ENCODE measurements around the gene COG2. TPM values are rescaled to one million over a fixed set of nuclear protein-coding genes. Genes with fewer than 3 reads are reported as not detected.

COG2 gene
- total RNA-seq, 1 experiment from 2014 or later: 51.0 TPM

GRCh38 chr1:230618537-230618936 lies 23.7 kb upstream of the COG2 start:
- Histone ChIP-seq H3K9ac (ENCODE audit: low read length) (no peak overlapping the region), H3K9me3 (ENCODE audit: low read length) (no peaks in the 10 kb centered on the region), H3K4me2 (ENCODE audit: low read length) (no peak overlapping the region), H2AFZ (ENCODE audit: low read length) (no peak overlapping the region), H3K4me1 (ENCODE audit: insufficient read depth, low read length) (no peaks in the 10 kb centered on the region), H3F3A (ENCODE audit: low read length, unreplicated experiment) (no peaks in the 10 kb centered on the region), H3K9me2 (replicated peaks; ENCODE audit: low read length) (no peaks in the 10 kb centered on the region), H3K36me3 (ENCODE audit: low read depth, low read length) (no peaks in the 10 kb centered on the region), H3K4me3 (ENCODE audit: low read length) (no peak overlapping the region), H3K27me3 (ENCODE audit: low read length) (peaks cover 93% of the 10 kb centered on the region), H4K20me1 (ENCODE audit: low read length) (no peaks in the 10 kb centered on the region), H3K79me2 (ENCODE audit: low read length) (no peaks in the 10 kb centered on the region), H3K27ac (ENCODE audit: low read length) (no peak overlapping the region)
- TF ChIP-seq CTCF (conservative IDR thresholded peaks at IDR 0.05; ENCODE audit: low read depth, low read length) (no peak), EZH2phosphoT487 (IDR thresholded peaks at IDR 0.05; ENCODE audit: borderline replicate concordance, low read length) (no peak), EZH2 (IDR thresholded peaks at IDR 0.05; ENCODE audit: low read length, unreplicated experiment) (no peak)
- CTCF ChIA-PET: no interaction called here
- DNase-seq (no peak), ATAC-seq (no peak)
- POLR2A ChIA-PET (ENCODE audit: unreplicated experiment): interaction anchor here (0.6 kb wide), 1 partner anchor 113 kb away, joined by 3 read pairs; no protein-coding TSS in a partner anchor
- intact Hi-C loops (cut with micrococcal nuclease): no loop called here
- BruUV-seq (replicated peaks): no TSS peak

- intact Hi-C loops (cut with micrococcal nuclease): no loop called here
- Histone ChIP-seq H3K4me2 (ENCODE audit: low read length) (no peak overlapping the region), H3K4me1 (ENCODE audit: insufficient read depth, low read length) (no peaks in the 10 kb centered on the region), H3K36me3 (ENCODE audit: low read depth, low read length) (no peaks in the 10 kb centered on the region), H2AFZ (ENCODE audit: low read length) (no peak overlapping the region), H4K20me1 (ENCODE audit: low read length) (no peaks in the 10 kb centered on the region), H3K27ac (ENCODE audit: low read length) (no peak overlapping the region), H3K4me3 (ENCODE audit: low read length) (no peak overlapping the region), H3K9me3 (ENCODE audit: low read length) (no peaks in the 10 kb centered on the region), H3K9me2 (replicated peaks; ENCODE audit: low read length) (no peaks in the 10 kb centered on the region), H3F3A (ENCODE audit: low read length, unreplicated experiment) (no peaks in the 10 kb centered on the region), H3K9ac (ENCODE audit: low read length) (no peak overlapping the region), H3K27me3 (ENCODE audit: low read length) (peaks cover 91% of the 10 kb centered on the region), H3K79me2 (ENCODE audit: low read length) (no peaks in the 10 kb centered on the region)
- ChIA-PET POLR2A (ENCODE audit: unreplicated experiment) (no interaction called here), CTCF (no interaction called here)
- no peak for DNase-seq
- TF ChIP-seq CTCF (conservative IDR thresholded peaks at IDR 0.05; ENCODE audit: low read depth, low read length) (no peak), EZH2 (IDR thresholded peaks at IDR 0.05; ENCODE audit: low read length, unreplicated experiment) (no peak), EZH2phosphoT487 (IDR thresholded peaks at IDR 0.05; ENCODE audit: borderline replicate concordance, low read length) (no peak)
- ATAC-seq: no peak
- no TSS peak for BruUV-seq (replicated peaks)
These were observed 21.5 kb upstream of the COG2 start for GRCh38 chr1:230620649-230621323.

GRCh38 chr1:230621324-230622030 lies 20.8 kb upstream of the COG2 start:
- H4K20me1 ChIP-seq (ENCODE audit: low read length): no peaks in the 10 kb centered on the region
- ATAC-seq (no peak), DNase-seq (no peak)
- no peak overlapping the region for H2AFZ ChIP-seq (ENCODE audit: low read length)
- peaks cover 88% of the 10 kb centered on the region for H3K27me3 ChIP-seq (ENCODE audit: low read length)
- H3K4me2 ChIP-seq (ENCODE audit: low read length): no peak overlapping the region
- H3K36me3 ChIP-seq (ENCODE audit: low read depth, low read length): no peaks in the 10 kb centered on the region
- intact Hi-C loops (cut with micrococcal nuclease): no loop called here
- H3K9me3 ChIP-seq (ENCODE audit: low read length): no peaks in the 10 kb centered on the region
- CTCF ChIA-PET: no interaction called here
- no peaks in the 10 kb centered on the region for H3K4me1 ChIP-seq (ENCODE audit: insufficient read depth, low read length)
- no TSS peak for BruUV-seq (replicated peaks)
- no peaks in the 10 kb centered on the region for H3K79me2 ChIP-seq (ENCODE audit: low read length)
- POLR2A ChIA-PET (ENCODE audit: unreplicated experiment): no interaction called here
- TF ChIP-seq EZH2phosphoT487 (IDR thresholded peaks at IDR 0.05; ENCODE audit: borderline replicate concordance, low read length) (no peak), CTCF (conservative IDR thresholded peaks at IDR 0.05; ENCODE audit: low read depth, low read length) (no peak), EZH2 (IDR thresholded peaks at IDR 0.05; ENCODE audit: low read length, unreplicated experiment) (no peak)
- H3K9me2 ChIP-seq (replicated peaks; ENCODE audit: low read length): no peaks in the 10 kb centered on the region
- no peaks in the 10 kb centered on the region for H3F3A ChIP-seq (ENCODE audit: low read length, unreplicated experiment)
- H3K27ac ChIP-seq (ENCODE audit: low read length): no peak overlapping the region
- no peak overlapping the region for H3K9ac ChIP-seq (ENCODE audit: low read length)
- no peak overlapping the region for H3K4me3 ChIP-seq (ENCODE audit: low read length)
